ENCODE data around the gene ZSCAN22. TPM values are rescaled to one million over a fixed set of nuclear protein-coding genes. Genes with fewer than 3 reads are reported as not detected.
A peak's percentile ranks its signal among the peaks of the same experiment; 100 is the strongest.

The ZSCAN22 gene
- total RNA-seq, result 1.7 and 2.4 TPM in 2 replicates

GRCh38 chr19:58326914-58327726 is at the start of gene ZSCAN22:
Gene ZSCAN22 (plus strand): TSS chr19:58326994. CDS start chr19:58334803, 7,809 bp downstream.
- peak; percentile 94 to 97 for DNase-seq (ENCODE audit: low read depth in 2 of 2)

- no peak for DNase-seq (ENCODE audit: low read depth in 2 of 2)
Observed at GRCh38 chr19:58277197-58277596, 49.6 kb upstream of the ZSCAN22 start.

- no peak for DNase-seq (ENCODE audit: low read depth in 2 of 2)
Observed at GRCh38 chr19:58277748-58278540, 48.9 kb upstream of the ZSCAN22 start.

- peak; percentile 98 to 99 for DNase-seq (ENCODE audit: low read depth in 2 of 2)
Observed at GRCh38 chr19:58278541-58279041, 48.2 kb upstream of the ZSCAN22 start, which contains the start of gene ZNF8. Gene ZNF8 (plus strand): TSS chr19:58278955. CDS start chr19:58279082, 127 bp downstream.

GRCh38 chr19:58279042-58279924 is 47.5 kb upstream of the ZSCAN22 start:
- DNase-seq (ENCODE audit: low read depth in 2 of 2), result peak; percentile 81 to 87

GRCh38 chr19:58279925-58280316 is 46.9 kb upstream of the ZSCAN22 start:
- DNase-seq (ENCODE audit: low read depth in 2 of 2), result no peak

- no peak for DNase-seq (ENCODE audit: low read depth in 2 of 2)
Observed at GRCh38 chr19:58284199-58284598, 42.6 kb upstream of the ZSCAN22 start.

GRCh38 chr19:58291943-58292342 is 34.9 kb upstream of the ZSCAN22 start:
- no peak for DNase-seq (ENCODE audit: low read depth in 2 of 2)

- no peak for DNase-seq (ENCODE audit: low read depth in 2 of 2)
Observed at GRCh38 chr19:58294743-58295374, 31.9 kb upstream of the ZSCAN22 start.

- no peak for DNase-seq (ENCODE audit: low read depth in 2 of 2)
Observed at GRCh38 chr19:58296104-58296503, 30.7 kb upstream of the ZSCAN22 start.

GRCh38 chr19:58300620-58301019 is 26.2 kb upstream of the ZSCAN22 start:
- DNase-seq (ENCODE audit: low read depth in 2 of 2), result no peak

- DNase-seq (ENCODE audit: low read depth in 2 of 2), result no peak
Observed at GRCh38 chr19:58304255-58304654, 22.5 kb upstream of the ZSCAN22 start.

- DNase-seq (ENCODE audit: low read depth in 2 of 2), result no peak
Observed at GRCh38 chr19:58304748-58305064, 22.1 kb upstream of the ZSCAN22 start.

GRCh38 chr19:58305065-58305931 is 21.5 kb upstream of the ZSCAN22 start, which contains the start of gene ERVK3-1:
Gene ERVK3-1 (plus strand): TSS chr19:58305377. CDS start chr19:58312169, 6,792 bp downstream.
- peak; percentile 95 to 98 for DNase-seq (ENCODE audit: low read depth in 2 of 2)

GRCh38 chr19:58305932-58306323 is 20.9 kb upstream of the ZSCAN22 start:
- DNase-seq (ENCODE audit: low read depth in 2 of 2), result no peak

GRCh38 chr19:58307736-58308135 is 19.1 kb upstream of the ZSCAN22 start:
- no peak for DNase-seq (ENCODE audit: low read depth in 2 of 2)

GRCh38 chr19:58310685-58311084 is 16.1 kb upstream of the ZSCAN22 start:
- peak in 1 of 2 donors; percentile 33 for DNase-seq (ENCODE audit: low read depth in 2 of 2)

GRCh38 chr19:58311345-58311865 is 15.4 kb upstream of the ZSCAN22 start:
- no peak for DNase-seq (ENCODE audit: low read depth in 2 of 2)

- no peak for DNase-seq (ENCODE audit: low read depth in 2 of 2)
Observed at GRCh38 chr19:58315580-58315979, 11.2 kb upstream of the ZSCAN22 start.
